Hematopoietic multipotent progenitor cell treated with erythropoietin and hydrocortisone succinate and interleukin-3 and kit ligand, for 15 days (in vitro differentiated cells): Measurements from ENCODE around the gene OR10D3.
"Not testable (repeated sequence)": the region's sequence is repeated elsewhere in the genome, so short reads cannot be mapped to it uniquely, and the experiment has no call there.

Source experiments
- DNase-seq: peaks from one replicate; pipeline ENCODE4 v3.0.0-alpha.2; 2015; ENCODE audit warnings: low spot score

OR10D3 gene, protein sequence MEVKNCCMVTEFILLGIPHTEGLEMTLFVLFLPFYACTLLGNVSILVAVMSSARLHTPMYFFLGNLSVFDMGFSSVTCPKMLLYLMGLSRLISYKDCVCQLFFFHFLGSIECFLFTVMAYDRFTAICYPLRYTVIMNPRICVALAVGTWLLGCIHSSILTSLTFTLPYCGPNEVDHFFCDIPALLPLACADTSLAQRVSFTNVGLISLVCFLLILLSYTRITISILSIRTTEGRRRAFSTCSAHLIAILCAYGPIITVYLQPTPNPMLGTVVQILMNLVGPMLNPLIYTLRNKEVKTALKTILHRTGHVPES

GRCh38 chr11:124183068-124183467, at the start of gene OR10D3:
Gene OR10D3, plus strand, starts transcription at chr11:124183345. Its CDS starts 1,925 bp downstream, at chr11:124185270.
- DNase-seq, result no peak

GRCh38 chr11:124143034-124143433, 40.1 kb upstream of the OR10D3 start:
- DNase-seq, result no peak

GRCh38 chr11:124147951-124148350, 35.2 kb upstream of the OR10D3 start:
- no peak for DNase-seq

DNA sequence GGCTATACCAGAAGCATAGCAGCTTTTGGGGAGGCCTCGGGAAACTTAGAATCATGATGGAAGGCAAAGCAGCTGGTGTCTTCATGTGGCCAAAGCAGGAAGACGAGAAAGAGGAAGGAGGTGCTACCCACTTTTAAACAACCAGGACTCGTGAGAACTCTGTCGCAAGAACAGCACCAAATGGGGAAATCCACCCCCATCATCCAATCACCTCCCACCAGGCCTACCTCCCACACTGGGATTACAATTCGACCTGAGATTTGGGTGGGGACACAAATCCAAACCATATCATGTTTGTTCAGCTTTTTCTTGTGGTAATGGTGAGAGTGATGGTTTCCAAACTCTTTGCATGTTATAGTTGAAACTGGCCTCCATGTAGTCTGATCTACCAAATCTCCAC, 32.5 kb upstream of the OR10D3 start:
- no peak for DNase-seq

GRCh38 chr11:124152770-124153407, 30.3 kb upstream of the OR10D3 start:
- DNase-seq, result no peak

GRCh38 chr11:124153821-124154220, 29.3 kb upstream of the OR10D3 start:
- no peak for DNase-seq

- DNase-seq, result no peak
These were observed 23.7 kb upstream of the OR10D3 start for GRCh38 chr11:124159481-124159880.

GRCh38 chr11:124160986-124161385, 22.2 kb upstream of the OR10D3 start:
- no peak for DNase-seq

DNA sequence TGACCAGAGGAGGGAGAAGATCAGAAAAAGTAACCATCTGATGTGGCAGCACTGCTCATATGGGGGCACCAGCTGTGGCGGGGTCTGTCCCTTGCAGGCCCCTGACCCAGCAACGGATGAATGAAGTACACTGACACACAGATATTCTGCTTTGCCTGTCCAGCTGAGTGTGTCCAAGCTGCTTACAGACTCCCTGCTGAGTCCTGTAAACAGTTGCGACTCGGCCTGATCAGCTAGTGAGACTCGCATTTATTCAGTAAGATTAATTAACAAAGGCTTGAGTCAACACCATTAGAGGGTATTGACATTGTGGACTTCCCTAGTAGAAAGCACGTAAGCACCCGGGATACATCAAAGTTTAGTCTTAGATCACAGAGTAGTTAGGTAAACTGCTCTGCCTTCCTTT, 15.3 kb upstream of the OR10D3 start:
- DNase-seq, result no peak

DNA sequence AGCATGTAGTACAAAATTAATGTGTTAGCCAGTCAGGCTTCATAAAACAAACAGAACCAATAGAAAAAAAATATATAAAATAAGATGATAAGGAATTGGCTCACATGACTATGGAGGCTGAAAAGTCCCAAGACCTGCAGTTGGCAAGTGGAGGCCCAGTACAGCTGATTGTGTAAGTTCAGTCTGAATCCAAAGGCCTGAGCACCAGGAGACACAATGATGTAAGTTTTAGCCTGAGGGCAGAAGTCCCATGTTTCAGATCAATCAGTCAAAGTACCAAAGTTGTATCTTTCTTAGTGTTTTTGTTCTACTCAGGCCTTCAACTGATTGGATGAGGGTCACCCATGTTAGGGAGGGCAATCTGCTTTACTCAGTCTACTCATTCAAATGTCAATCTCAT, 14.3 kb upstream of the OR10D3 start:
- DNase-seq, result no peak

DNA sequence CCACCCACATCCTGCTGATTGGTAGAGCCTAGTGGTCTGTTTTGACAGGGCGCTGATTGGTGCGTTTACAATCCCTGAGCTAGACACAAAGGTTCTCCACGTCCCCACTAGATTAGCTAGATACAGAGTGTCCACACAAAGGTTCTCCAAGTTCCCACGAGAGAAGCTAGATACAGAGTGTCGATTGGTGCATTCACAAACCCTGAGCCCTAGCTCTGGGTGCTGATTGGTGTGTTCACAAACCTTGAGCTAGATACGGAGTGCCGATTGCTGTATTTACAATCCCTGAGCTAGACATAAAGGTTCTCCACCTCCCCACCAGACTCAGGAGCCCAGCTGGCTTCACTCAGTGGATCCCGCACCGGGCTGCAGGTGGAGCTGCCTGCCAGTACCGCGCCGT, 12.8 kb upstream of the OR10D3 start:
- DNase-seq, result not testable (repeated sequence)

DNA sequence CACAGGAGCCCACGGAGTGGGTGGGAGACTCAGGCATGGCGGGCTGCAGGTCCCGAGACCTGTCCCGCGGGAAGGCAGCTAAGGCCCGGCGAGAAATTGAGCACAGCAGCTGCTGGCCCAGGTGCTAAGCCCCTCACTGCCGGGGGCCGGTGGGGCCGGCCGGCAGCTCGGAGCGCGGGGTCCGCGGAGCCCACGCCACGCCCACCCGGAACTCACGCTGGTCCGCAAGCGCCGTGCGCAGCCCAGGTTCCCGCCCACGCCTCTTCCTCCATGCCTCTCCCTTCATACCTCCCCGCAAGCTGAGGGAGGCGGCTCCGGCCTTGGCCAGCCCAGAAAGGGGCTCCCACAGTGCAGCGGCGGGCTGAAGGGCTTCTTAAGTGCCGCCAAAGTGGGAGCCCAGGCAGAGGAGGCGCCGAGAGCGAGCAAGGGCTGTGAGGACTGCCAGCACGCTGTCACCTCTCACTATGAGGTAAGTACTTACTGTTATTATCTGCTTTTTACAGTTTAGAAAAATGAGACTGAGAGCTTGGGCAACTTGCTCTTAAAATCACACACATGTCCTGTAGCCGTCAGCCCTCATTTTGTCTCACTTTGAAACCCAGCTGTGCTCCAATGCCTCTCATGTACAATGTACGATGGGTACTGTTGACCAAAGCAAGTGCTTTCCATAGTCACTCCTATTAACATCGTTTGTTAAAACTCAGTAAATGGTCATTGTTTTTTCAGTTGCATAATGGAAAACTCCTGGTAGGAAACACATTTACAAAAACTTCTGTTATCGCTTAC, 12.2 kb upstream of the OR10D3 start:
- no peak for DNase-seq

GRCh38 chr11:124172101-124172500, 11.0 kb upstream of the OR10D3 start:
- no peak for DNase-seq

DNA sequence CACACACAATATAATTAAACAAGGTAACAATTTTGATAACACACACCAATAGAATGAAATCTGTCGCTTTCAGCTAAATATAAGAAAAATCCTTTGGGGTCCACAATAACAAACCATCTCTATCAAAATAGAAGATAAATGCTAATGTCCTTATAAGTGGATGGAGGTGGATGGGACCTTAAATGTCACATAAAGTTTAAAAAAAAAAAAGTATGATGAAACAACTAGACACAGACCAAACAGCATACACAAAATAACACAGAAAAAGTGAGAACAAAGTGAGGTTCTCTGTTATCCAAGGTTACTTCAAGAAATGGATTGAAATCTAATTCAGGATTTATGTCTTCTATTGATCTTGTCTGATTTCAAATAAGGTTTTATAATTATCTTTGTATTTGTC, 10.5 kb upstream of the OR10D3 start:
- no peak for DNase-seq

GRCh38 chr11:124174001-124174583, 9.1 kb upstream of the OR10D3 start:
- DNase-seq, result no peak

GRCh38 chr11:124176925-124177715, 6.0 kb upstream of the OR10D3 start:
- no peak for DNase-seq

GRCh38 chr11:124179310-124179709, 3.8 kb upstream of the OR10D3 start:
- DNase-seq, result no peak

DNA sequence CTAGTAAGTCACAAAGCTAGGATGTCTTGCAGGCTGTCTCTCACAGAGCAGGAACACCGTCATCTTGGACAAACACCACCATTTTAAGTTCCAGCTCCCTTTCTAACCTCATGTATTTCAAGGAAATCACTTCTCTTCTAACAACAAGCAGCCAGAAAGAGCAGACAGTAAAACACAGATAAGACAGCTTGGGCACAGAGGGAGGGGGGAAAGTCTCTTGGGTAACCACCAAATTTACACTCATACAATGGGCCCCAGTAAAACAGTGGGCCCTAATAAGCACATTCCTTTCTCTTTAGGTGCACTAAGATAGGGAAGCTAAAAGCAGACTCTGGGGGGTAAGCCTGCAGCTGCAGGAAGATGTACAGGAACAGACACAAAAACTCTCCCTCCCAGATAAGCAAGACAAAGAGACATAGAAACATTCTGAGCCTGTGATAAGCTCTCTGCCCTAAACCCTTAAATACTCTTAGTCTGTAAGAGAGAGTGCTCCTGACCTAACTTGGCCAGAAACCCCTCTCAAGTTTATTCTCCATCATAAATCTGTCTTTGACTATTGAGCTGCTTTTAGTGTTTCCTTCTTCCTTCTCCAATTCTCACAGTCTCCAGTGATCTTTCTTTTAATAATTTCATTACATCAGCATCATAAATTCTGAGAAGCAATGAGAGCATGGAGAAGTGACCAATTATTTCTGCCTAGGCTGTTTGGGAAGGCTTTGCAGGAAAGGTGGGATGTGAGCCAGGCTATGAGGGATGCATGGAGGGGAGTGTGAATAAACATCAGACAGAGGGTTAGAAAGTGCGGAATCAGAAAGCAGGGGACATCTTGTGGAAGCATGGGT, 7.4 kb downstream of the OR10D3 start:
- no peak for DNase-seq

DNA sequence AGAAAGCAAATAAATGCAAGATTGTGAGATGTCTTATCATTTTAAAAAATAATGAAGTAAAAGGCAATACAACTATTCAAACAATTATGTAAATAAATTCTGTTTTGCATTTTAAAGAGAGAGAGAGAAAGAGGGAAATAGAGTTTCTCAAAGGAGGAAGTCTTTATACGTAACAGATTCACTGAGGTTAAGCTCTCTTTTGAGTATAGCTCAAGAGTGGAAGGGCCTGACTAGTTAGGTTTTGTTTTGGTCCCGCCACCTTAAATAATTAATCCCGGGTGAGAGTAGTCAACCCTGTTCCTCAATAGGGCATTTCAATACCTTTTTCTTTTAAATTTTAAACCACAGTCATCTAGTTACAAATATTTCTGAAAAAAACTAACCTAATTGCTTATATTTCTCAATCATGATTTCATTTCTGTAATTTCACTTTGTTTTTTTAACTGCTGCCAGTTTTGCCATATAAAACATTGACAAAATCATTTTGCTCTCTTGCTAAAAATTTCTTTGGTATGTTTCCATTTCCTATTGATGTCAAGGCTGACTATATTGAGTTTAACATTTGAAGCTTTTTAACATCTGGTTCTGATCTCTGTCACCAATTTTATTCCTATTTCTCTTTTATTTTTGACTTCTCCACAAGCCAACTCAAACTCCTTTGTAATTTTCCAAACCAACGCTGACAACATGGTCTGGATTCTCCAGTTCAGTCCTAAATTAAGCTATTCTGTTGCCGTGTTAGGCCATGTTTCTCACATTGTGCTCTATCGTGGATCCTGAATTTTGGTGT, 10.3 kb downstream of the OR10D3 start:
- no peak for DNase-seq
